ENCODE measurements around the gene LRMDA.
"Not testable (repeated sequence)": the region's sequence is repeated elsewhere in the genome, so short reads cannot be mapped to it uniquely, and the experiment has no call there.

LRMDA gene

GRCh38 chr10:75508814-75509306, 77.4 kb downstream of the LRMDA start:
- no peak for DNase-seq

GRCh38 chr10:75509706-75510105, 78.3 kb downstream of the LRMDA start:
- no peak for DNase-seq

DNA sequence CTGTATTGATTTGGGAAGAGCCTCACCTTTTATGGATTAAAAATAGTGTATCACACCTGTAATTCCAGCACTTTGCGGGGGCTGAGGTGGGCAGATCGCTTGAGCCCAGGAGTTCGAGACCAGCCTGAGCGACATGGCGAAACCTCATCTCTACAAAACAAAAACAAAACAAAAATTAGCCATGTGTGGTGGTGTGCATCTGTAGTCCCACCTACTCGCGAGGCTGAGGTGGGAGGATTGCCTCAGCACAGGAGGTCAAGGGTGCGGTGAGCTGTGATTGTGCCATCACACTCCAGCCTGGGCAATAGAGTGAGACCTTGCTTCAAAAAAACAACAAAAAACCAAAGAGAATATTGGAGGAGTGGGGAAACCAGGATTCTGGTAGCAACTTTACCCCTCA, 79.6 kb downstream of the LRMDA start:
- DNase-seq: no peak

GRCh38 chr10:75512203-75512933, 80.9 kb downstream of the LRMDA start:
- peak; percentile 43 for DNase-seq

DNA sequence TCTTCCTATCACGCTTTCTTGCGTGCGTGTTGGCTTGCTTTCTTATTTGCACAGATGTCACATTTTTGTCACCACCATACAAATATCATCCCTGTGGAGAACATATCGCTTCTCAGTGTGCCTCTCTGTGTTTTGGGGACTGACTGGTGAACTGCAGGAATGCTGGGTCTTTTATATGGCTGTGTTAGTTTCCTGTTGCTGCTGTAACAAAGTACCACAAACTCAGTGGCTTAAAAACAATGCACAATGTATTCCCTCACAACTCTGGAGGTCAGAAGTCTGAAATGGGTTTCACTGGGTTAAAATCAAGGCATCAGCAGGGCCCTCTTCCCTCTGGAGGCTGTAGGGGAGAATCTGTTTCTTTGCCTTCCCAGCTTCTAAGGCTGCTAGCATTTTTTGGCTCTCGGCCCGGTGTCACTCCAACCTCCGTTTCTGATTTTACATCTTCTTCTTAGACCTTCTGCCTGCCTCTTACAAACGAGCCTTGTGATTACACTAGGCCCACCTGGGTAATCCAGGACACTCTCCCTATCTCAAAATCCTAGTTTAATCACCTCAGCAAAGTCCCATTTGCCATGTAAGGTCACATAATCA, 82.0 kb downstream of the LRMDA start:
- no peak for DNase-seq

- DNase-seq: no peak
These were observed 83.4 kb downstream of the LRMDA start for GRCh38 chr10:75514830-75515229.

DNA sequence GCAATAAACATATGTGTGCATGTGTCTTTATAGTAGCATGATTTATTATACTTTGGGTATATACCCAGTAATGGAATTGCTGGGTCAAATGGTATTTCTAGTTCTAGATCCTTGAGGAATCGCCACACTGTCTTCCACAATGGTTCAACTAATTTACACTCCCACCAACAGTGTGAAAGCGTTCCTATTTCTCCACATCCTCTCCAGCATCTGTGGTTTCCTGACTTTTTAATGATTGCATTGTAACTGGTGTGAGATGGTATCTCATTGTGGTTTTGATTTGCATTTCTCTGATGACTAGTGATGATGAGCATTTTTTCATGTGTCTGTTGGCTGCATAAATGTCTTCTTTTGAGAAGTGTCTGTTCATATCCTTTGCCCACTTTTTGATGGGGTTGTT, 84.7 kb downstream of the LRMDA start:
- not testable (repeated sequence) for DNase-seq

DNA sequence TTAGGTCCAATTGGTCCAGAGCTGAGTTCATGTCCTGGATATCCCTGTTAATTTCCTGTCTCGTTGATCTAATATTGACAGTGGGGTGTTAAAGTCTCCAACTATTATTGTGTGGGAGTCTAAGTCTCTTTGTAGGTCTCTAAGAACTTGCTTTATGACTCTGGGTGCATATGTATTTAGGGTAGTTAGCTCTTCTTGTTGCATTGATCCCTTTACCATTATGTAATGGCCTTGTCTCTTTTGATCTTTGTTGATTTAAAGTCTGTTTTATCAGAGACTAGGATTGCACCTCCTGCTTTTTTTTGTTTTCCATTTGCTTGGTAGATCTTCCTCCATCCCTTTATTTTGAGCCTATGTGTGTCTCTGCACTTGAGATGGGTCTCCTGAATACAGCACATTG, 87.8 kb downstream of the LRMDA start:
- DNase-seq: not testable (repeated sequence)

GRCh38 chr10:75521194-75521829, 89.9 kb downstream of the LRMDA start:
- DNase-seq: not testable (repeated sequence)

DNA sequence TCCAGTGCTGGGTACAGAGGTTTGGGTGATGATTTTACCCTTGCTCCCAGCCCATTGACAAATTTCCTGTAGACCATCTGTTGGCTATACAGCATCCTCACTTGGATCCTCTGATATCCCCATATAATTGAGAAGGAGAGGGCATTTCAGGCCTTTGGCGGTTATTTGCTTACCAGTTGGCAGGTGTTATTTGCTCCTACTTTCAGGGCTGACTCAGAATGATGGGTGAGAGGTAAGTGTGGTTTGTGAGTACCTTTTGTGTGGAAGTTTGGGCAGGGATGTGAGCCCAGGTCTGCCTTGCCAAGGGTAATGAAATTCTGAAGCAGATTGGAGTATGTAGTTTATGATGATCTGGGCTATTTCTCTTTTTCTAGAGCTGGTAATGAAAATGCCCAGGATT, 93.6 kb downstream of the LRMDA start:
- DNase-seq: no peak

GRCh38 chr10:75525646-75526045, 94.2 kb downstream of the LRMDA start:
- DNase-seq: no peak

DNA sequence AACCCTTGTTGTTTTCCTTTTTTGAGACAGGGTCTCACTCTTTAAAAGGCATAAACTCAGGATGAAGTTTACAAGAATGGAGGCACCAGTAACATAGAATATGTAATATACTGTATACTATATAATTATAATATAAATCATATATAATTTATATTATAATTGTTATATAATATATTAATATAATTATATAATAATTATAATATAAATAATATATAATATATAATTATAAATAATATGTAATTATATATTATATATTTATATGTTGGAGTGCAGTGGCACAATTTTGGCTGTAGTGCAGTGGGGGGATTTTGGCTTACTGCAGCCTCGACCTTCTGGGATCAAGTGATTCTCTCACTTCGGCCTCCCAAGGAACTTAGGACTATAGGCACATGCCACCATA, 96.1 kb downstream of the LRMDA start:
- no peak for DNase-seq

DNA sequence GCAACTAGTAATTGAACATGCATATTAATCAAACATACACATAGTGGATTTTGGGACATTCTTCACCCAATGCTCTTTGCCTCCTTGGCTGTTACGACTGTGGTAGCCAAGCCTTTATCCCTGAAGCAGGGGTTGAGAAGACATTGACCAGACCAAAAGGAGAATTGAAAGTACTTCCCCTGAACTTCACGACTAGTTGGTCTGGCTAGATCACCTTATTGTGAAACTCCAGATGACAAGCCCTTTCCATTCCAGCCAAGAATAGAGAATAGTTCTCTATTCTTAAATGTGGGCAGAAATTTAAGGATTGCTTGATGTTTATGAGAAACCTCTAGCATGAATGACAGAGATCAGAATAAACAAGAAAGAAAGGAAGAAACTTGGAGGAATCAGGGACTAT, 97.0 kb downstream of the LRMDA start:
- DNase-seq: no peak

- no peak for DNase-seq
These were observed 98.9 kb downstream of the LRMDA start for GRCh38 chr10:75530299-75530698.

GRCh38 chr10:75531571-75532031, 100.2 kb downstream of the LRMDA start:
- no peak for DNase-seq

- no peak for DNase-seq
These were observed 101.0 kb downstream of the LRMDA start for GRCh38 chr10:75532253-75532924.

DNA sequence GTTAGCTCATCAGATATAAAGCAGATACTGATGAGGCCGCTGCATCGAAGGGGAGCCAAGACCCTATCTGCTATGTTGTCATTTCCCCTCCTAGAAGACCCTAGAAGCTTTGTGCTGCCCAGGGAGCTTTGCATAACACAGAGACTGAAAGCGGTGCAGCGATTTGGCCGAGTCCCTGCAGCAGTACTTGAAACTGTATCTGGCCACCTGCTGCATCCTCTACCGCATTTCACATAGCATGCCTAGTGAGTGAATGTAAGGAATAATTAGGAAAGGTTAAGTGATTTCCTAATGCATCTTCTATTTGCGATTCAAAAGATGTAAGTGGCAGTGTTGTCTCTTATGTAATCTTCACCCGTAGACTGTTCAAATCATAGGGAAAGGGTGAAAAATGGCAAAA, 106.7 kb downstream of the LRMDA start:
- DNase-seq: no peak

DNA sequence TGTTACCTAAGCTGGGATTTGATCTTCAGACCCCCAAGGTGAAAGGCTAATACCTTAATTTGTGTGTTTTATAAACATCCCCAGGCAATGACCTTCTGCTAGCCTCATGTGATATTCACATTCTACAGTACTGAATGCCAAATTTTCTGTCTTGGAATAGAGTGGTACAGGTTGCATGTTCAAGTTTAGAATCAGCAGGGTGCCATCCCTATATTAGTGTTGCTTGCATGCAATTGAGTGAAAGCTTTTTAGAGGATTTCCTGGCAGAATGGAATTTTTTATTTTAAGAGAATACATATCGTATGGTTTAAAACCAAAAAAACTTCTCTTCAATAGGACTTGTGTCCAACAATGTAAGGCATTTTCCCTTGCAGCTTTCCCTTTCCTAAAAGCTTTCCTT, 107.3 kb downstream of the LRMDA start:
- no peak for DNase-seq

- DNase-seq: no peak
These were observed 109.0 kb downstream of the LRMDA start for GRCh38 chr10:75540357-75540966.

- DNase-seq: no peak
These were observed 109.6 kb downstream of the LRMDA start for GRCh38 chr10:75540981-75541380.

DNA sequence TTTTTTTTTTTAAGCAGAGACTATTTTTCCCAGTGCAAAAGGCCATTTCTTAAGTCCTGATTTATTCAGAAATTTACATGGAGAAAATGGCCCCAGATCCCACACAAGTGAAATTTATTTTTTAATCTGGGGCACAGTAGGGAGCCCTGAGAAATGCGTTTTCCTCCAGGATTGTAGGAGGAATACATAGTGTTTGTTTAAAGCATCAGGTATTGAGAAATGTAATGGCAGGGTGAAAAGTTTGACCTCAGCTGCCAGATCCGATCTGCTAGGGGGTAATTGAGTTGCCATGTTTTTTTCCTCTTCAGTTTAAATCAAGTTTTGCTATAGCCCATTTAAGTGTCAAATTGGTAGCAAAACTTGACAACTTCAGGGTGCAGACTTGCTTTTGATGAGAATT, 110.0 kb downstream of the LRMDA start:
- no peak for DNase-seq

DNA sequence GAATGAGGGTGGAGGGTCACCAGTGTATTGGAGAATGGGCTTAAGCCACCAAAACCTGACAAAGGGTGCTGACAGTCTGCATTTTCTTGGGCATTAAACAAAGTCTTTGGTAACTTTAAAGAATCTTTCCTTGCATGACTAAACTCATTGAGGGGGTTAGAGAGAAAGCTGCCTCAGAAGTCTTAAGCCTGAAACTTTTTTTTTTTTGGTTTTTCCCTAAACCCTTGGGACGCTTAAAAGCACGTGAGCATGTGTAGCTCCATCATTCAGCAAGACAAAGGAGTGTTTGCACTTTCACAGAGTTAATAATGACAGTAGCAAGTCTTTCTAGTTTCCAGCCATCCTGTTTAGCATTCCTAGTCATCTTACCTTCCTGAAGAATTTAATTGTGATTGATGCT, 110.7 kb downstream of the LRMDA start:
- no peak for DNase-seq

DNA sequence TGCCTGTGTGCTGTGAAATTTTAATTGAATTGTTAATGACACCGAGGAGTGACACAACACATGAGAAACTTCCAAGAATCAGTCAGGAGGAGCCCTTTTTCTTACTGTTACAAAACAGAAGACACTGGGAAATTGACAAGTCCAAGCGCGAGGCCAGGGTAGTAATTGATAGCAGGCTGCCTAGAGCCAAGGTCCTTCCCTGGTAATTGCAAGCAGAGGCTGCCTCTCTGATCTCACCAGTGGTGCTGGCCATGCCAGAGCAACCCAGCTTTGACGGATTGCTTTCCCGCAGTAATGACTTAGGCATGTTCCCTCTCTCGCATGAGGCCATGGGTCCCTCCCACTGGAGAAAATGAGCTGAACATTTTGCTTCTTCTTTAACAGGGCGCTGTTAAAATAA, 111.5 kb downstream of the LRMDA start:
- no peak for DNase-seq
